ENCODE data around the gene JAKMIP2. TPM values are rescaled to one million over a fixed set of nuclear protein-coding genes. Genes with fewer than 3 reads are reported as not detected.

JAKMIP2 gene
- total and polyA plus RNA-seq, 7 donors: 0.01 to 0.08 (median 0.06) TPM; not detected in 2

- Histone ChIP-seq H3K27ac (no peak overlapping the region), H3K4me1 (no peaks in the 10 kb centered on the region), H3K9me3 (no peaks in the 10 kb centered on the region), H3K4me3 (no peak overlapping the region), H3K27me3 (ENCODE audit: insufficient read depth in 3 of 3, low read length in 2 of 3) (no peaks in the 10 kb centered on the region), H3K36me3 (ENCODE audit: insufficient read depth in 1 of 2, low read depth in 1 of 2) (no peaks in the 10 kb centered on the region)
- ATAC-seq (no peak), DNase-seq (no peak)
- intact Hi-C loops (cut with DNase I): no loop called here
- TF ChIP-seq CTCF (IDR thresholded peaks at IDR 0.05): no peak
- WGBS, 3 donors: 66 to 73% (median 70%) methylated on average over 5 of the region's 5 CpGs
These were observed 68.8 kb downstream of the JAKMIP2 start for GRCh38 chr5:147713550-147714295.

- H3K27me3 ChIP-seq (ENCODE audit: insufficient read depth in 3 of 3, low read length in 2 of 3): no peaks in the 10 kb centered on the region
- TF ChIP-seq CTCF (IDR thresholded peaks at IDR 0.05): no peak
- no peak for ATAC-seq
- no peak overlapping the region for H3K27ac ChIP-seq
- H3K9me3 ChIP-seq: no peaks in the 10 kb centered on the region
- H3K36me3 ChIP-seq (ENCODE audit: insufficient read depth in 1 of 2, low read depth in 1 of 2): no peaks in the 10 kb centered on the region
- H3K4me3 ChIP-seq: no peak overlapping the region
- WGBS, 3 donors: 58 to 60% (median 59%) methylated on average over 4 of the region's 4 CpGs
- no peaks in the 10 kb centered on the region for H3K4me1 ChIP-seq
- no peak for DNase-seq
- intact Hi-C loops (cut with DNase I): no loop called here
These were observed 69.9 kb downstream of the JAKMIP2 start for GRCh38 chr5:147712598-147712997.

- WGBS, 3 donors: 76 to 87% (median 78%) methylated on average over 3 of the region's 3 CpGs
- intact Hi-C loops (cut with DNase I): no loop called here
- no peak overlapping the region for H3K27ac ChIP-seq
- no peaks in the 10 kb centered on the region for H3K4me1 ChIP-seq
- no peak for TF ChIP-seq CTCF (IDR thresholded peaks at IDR 0.05)
- no peak overlapping the region for H3K4me3 ChIP-seq
- no peak for DNase-seq
- H3K27me3 ChIP-seq (ENCODE audit: insufficient read depth in 3 of 3, low read length in 2 of 3): no peaks in the 10 kb centered on the region
- ATAC-seq: no peak
- H3K36me3 ChIP-seq (ENCODE audit: insufficient read depth in 1 of 2, low read depth in 1 of 2): no peaks in the 10 kb centered on the region
- H3K9me3 ChIP-seq: no peaks in the 10 kb centered on the region
These were observed 70.5 kb downstream of the JAKMIP2 start for GRCh38 chr5:147712019-147712418.

GRCh38 chr5:147711019-147711418 is 71.5 kb downstream of the JAKMIP2 start:
- TF ChIP-seq CTCF (IDR thresholded peaks at IDR 0.05): no peak
- H3K9me3 ChIP-seq: no peaks in the 10 kb centered on the region
- no peak overlapping the region for H3K4me3 ChIP-seq
- no peak for ATAC-seq
- no peak overlapping the region for H3K27ac ChIP-seq
- no peaks in the 10 kb centered on the region for H3K27me3 ChIP-seq (ENCODE audit: insufficient read depth in 3 of 3, low read length in 2 of 3)
- intact Hi-C loops (cut with DNase I): no loop called here
- WGBS, 3 donors: 50 to 76% (median 53%) methylated on average over 1 of the region's 1 CpG
- no peaks in the 10 kb centered on the region for H3K4me1 ChIP-seq
- no peaks in the 10 kb centered on the region for H3K36me3 ChIP-seq (ENCODE audit: insufficient read depth in 1 of 2, low read depth in 1 of 2)
- no peak for DNase-seq

- WGBS, 3 donors: 52 to 59% (median 53%) methylated on average over 2 of the region's 2 CpGs
- H3K4me3 ChIP-seq: no peak overlapping the region
- no peak for TF ChIP-seq CTCF (IDR thresholded peaks at IDR 0.05)
- ATAC-seq: no peak
- intact Hi-C loops (cut with DNase I): no loop called here
- H3K9me3 ChIP-seq: no peaks in the 10 kb centered on the region
- H3K27me3 ChIP-seq (ENCODE audit: insufficient read depth in 3 of 3, low read length in 2 of 3): no peaks in the 10 kb centered on the region
- no peaks in the 10 kb centered on the region for H3K36me3 ChIP-seq (ENCODE audit: insufficient read depth in 1 of 2, low read depth in 1 of 2)
- no peak overlapping the region for H3K27ac ChIP-seq
- DNase-seq: no peak
- H3K4me1 ChIP-seq: no peaks in the 10 kb centered on the region
These were observed 73.8 kb downstream of the JAKMIP2 start for GRCh38 chr5:147708708-147709107.

Data from psoas muscle (tissue), 8 donors.